ENCODE measurements around the gene LRRC17. TPM values are rescaled to one million over a fixed set of nuclear protein-coding genes. Genes with fewer than 3 reads are reported as not detected.

Gene LRRC17
- polyA plus RNA-seq, 1 experiment: 964 TPM

GRCh38 chr7:102883098-102883860 lies 29.5 kb upstream of the LRRC17 start:
- no peak for TF ChIP-seq CTCF (IDR thresholded peaks at IDR 0.05; ENCODE audit: low read depth, low read length)
- ChIA-PET CTCF (no interaction called here), POLR2A (no interaction called here)
- Histone ChIP-seq H3K27ac (ENCODE audit: low read depth, low read length) (no peak overlapping the region), H3K4me3 (ENCODE audit: low read depth, low read length) (no peak overlapping the region), H3K27me3 (ENCODE audit: control insufficient read depth, insufficient read depth, low read length) (no peaks in the 10 kb centered on the region), H3K9me3 (ENCODE audit: control insufficient read depth, insufficient read depth, low read length) (no peaks in the 10 kb centered on the region)
- DNase-seq (ENCODE audit: low read depth, low spot score): no peak

GRCh38 chr7:102888561-102889233 lies 24.1 kb upstream of the LRRC17 start:
- H3K27ac ChIP-seq (ENCODE audit: low read depth, low read length): no peak overlapping the region
- no peaks in the 10 kb centered on the region for H3K9me3 ChIP-seq (ENCODE audit: control insufficient read depth, insufficient read depth, low read length)
- no peaks in the 10 kb centered on the region for H3K27me3 ChIP-seq (ENCODE audit: control insufficient read depth, insufficient read depth, low read length)
- CTCF ChIA-PET: interaction anchor here (1.1 kb wide), 1 partner anchor 41 kb away, joined by 6 read pairs; no protein-coding TSS in a partner anchor
- POLR2A ChIA-PET: no interaction called here
- no peak for DNase-seq (ENCODE audit: low read depth, low spot score)
- H3K4me3 ChIP-seq (ENCODE audit: low read depth, low read length): no peak overlapping the region
- no peak for TF ChIP-seq CTCF (IDR thresholded peaks at IDR 0.05; ENCODE audit: low read depth, low read length)

- TF ChIP-seq CTCF (IDR thresholded peaks at IDR 0.05; ENCODE audit: low read depth, low read length): no peak
- ChIA-PET POLR2A (interaction anchor here (0.7 to 3.0 kb wide), 5 partner anchors 16 to 104 kb away, joined by 4 to 22 read pairs (median 5); partner anchors contain the start of gene LRRC17), CTCF (interaction anchor here (1.4 kb wide), 1 partner anchor 17 kb away, joined by 3 read pairs; no protein-coding TSS in a partner anchor)
- Histone ChIP-seq H3K9me3 (ENCODE audit: control insufficient read depth, insufficient read depth, low read length) (no peaks in the 10 kb centered on the region), H3K27me3 (ENCODE audit: control insufficient read depth, insufficient read depth, low read length) (no peaks in the 10 kb centered on the region), H3K27ac (ENCODE audit: low read depth, low read length) (peak overlapping the region; percentile 90), H3K4me3 (ENCODE audit: low read depth, low read length) (no peak overlapping the region)
- DNase-seq (ENCODE audit: low read depth, low spot score): no peak
These were observed 22.9 kb upstream of the LRRC17 start for GRCh38 chr7:102889851-102890250.

GRCh38 chr7:102890292-102890970 lies 22.4 kb upstream of the LRRC17 start:
- Histone ChIP-seq H3K9me3 (ENCODE audit: control insufficient read depth, insufficient read depth, low read length) (no peaks in the 10 kb centered on the region), H3K27me3 (ENCODE audit: control insufficient read depth, insufficient read depth, low read length) (no peaks in the 10 kb centered on the region), H3K4me3 (ENCODE audit: low read depth, low read length) (no peak overlapping the region), H3K27ac (ENCODE audit: low read depth, low read length) (peak overlapping the region; percentile 90)
- peak; percentile 77 for DNase-seq (ENCODE audit: low read depth, low spot score)
- TF ChIP-seq CTCF (IDR thresholded peaks at IDR 0.05; ENCODE audit: low read depth, low read length): no peak
- POLR2A ChIA-PET: interaction anchor here (0.7 to 3.0 kb wide), 8 partner anchors 14 to 170 kb away, joined by 3 to 22 read pairs (median 6); partner anchors contain the start of gene LRRC17
- CTCF ChIA-PET: interaction anchor here (0.6 to 1.6 kb wide), 3 partner anchors 17 to 172 kb away, joined by 3 to 12 read pairs (median 3); no protein-coding TSS in a partner anchor

Measured in AG04450 (cell line).